HG03095 (cell line): ENCODE data around the gene LAPTM5.
"Not testable (repeated sequence)": the region's sequence is repeated elsewhere in the genome, so short reads cannot be mapped to it uniquely, and the experiment has no call there.

Source experiments
- ATAC-seq: cut with Tn5 transposase; IDR thresholded peaks from one replicate; pipeline ENCODE4 v1.9.1; 2021; ENCODE audit warnings: moderate library complexity; ENCODE audit not compliant: unreplicated experiment

Gene LAPTM5

GRCh38 chr1:30773722-30774358, 16.3 kb upstream of the LAPTM5 start:
- no peak for ATAC-seq

DNA sequence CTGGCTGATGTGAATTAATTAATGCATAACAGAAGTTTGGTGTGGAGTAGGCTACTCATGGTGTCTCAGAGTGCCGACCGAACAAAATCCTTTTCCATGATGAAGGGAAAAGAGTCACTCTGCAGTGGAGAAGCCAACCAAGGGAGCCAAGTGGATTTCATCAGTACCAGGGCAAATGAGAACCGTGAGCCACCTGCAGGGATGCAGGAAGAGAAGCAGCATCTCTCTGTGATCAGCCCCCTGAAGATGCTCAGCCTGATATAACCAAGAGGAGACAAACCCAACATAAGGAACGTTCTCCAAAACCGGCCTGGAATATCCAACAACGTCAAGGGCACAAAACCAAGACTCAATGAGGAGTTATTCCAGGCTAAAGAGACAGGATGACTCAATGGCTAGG, 13.4 kb upstream of the LAPTM5 start:
- no peak for ATAC-seq

DNA sequence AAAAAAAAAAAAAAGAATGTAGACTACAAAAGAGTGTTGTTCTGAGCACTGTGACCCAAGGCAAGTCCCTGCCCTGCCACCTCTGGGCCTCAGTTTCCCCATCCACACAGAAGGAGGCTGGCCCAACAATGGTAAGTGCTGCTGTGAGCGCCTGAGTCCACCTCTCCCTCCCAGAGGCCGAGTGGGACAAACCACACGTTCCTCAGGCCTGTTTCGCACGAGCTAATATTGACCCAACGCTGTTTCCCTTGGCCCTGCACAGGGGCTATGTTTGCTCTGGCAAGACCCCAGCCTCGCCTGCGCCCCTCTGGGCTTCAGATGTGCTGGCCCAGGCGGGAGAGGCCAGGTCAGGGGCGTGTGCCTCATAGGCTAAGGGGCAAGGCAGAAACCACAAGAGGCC, 12.6 kb upstream of the LAPTM5 start:
- no peak for ATAC-seq

DNA sequence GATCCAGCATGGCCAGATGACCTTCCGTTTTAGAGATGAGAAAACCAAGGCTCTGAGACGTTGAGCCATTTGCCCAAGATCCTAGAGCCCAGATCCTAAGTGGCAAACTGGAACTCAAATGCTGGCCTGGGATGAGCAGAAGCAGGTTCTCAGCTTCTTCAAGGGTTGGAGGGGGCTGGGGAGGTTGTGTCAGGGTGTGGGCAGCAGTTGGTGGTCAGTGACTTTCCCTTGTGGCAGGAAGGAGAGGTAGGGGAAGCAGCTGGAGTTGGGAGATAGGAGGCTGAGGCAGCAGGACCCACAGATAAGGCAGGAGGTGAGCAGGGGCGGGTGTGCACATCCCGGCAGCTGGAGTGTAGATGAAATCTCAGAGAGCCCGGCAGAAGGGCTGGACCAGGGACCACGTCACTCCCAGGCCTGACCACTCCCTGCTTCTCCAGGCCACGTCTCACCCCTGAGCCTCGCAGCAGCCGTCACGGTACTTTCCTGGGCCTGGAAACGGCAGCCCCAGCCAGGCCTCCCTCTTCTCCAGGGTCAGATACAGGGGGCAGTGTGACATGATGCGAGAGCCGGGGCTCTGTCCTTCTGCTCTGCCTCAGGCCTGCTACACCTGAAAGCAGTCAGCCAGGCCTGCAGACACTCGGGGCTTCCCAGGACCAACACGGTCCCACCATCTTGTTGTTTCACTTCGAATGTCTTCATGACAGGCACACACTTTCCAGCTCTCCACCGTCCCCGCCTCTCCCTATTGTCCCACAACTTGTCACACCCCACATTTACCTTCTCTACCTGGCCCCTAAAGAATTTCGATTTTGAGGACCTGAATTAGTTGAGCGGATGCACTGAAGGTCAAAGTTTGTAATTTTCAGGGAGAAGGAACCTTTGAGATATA, 11.5 kb upstream of the LAPTM5 start:
- no peak for ATAC-seq

GRCh38 chr1:30768159-30768829, 10.7 kb upstream of the LAPTM5 start:
- ATAC-seq = no peak

DNA sequence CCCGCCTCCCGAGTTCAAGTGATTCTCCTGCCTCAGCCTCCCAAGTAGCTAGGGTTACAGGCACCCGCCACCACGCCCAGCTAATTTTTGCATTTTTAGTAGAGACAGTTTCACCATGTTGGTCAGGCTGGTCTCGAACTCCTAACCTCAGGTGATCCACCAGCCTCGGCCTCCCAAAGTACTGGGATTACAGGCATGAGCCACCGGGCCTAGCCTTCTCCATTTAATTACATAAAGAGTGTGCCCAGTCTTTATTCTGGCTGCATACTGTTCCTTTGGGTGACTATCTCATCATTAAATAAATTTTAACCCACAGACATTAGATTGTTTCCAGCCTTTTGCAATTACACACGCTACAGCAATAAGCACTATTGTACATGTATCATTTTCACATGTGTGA, 9.4 kb upstream of the LAPTM5 start:
- ATAC-seq = not testable (repeated sequence)

DNA sequence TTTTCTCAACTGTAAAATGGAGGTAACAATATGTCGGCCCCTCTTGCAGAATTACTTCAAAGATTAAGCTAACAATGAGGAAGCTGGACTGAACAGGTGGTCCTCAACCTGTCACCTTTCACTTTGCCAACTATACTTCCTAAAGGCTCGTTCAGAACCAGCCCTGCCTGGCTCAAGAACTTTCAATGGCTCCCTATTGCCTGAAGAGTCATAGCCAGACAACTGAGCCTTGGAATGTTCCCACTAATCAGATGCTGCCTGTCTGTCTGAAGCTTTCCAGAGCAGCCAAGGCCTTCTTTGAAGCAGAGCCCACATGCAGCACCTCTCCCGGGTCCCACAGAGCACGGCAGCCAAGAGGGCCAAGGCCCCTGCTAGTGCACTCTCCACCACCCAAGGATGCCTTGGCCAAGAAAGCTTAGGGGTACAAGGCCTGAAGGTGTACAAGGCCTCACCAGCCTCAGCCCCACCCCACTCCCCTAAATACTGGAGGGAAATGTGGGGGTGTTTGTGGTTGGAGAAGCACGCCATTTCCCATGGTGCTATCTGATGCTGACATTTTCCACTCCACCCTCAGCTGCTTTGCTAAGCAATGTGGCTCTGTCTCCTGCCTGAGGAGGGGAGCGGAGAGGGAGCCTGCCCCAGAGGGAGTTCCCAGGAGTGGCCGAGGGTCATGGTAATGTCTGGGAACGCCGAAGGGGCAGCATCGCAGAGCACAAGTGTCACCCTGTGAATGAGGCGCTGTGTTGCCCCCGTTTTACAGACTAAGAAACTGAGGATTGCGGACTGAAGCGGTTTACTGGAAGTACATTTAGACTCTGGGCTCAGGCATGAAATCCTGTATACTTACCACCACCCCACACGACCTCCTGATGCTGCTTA, 8.2 kb upstream of the LAPTM5 start:
- no peak for ATAC-seq

GRCh38 chr1:30764939-30765555, 7.5 kb upstream of the LAPTM5 start:
- no peak for ATAC-seq

DNA sequence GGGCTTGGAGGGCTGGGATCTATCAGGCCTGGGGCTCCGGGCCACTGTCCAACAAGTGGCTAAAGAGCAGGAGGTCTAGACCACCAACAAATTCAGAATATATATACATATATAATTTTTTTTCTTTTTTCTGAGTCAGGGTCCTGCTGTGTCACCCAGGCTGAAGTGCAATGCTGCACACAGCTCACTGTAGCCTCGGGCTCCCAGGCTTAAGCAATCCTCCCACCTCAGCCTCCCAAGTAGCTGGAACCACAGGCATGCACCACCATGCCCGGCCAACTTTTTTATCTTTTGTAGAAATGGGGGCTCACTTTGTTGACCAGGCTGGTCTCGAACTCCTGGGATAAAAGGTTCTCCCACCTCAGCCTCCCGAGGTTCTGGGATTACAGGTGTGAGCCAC, 6.8 kb upstream of the LAPTM5 start:
- ATAC-seq = no peak

DNA sequence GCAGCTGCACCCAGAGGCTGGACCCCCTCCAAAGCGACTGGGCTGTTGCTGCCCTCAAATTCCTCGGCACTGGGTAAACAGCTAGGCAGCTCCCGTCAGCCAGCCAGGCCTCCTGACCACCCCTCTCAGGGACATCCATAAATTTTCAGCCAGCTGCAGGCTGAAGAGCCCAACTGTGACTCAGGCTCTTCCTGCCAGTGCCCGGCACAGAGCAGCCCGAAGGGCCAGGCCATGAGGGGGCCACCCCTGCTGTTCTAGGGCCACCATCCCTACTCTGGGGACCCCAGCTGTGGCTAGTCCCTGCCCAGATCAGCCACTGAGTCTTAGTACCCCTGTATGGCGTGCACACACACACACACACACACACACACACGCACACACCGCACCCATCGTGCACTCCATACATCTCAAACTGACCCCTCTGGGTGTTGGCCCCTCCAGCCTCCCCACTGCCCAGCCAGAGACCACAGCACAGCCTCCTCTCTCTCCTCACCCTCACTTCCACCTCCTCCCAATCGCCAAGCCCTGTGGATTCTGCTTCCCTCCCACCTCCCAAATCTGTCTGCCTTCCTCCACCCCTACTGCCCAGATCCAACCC, 6.2 kb upstream of the LAPTM5 start:
- ATAC-seq = no peak

DNA sequence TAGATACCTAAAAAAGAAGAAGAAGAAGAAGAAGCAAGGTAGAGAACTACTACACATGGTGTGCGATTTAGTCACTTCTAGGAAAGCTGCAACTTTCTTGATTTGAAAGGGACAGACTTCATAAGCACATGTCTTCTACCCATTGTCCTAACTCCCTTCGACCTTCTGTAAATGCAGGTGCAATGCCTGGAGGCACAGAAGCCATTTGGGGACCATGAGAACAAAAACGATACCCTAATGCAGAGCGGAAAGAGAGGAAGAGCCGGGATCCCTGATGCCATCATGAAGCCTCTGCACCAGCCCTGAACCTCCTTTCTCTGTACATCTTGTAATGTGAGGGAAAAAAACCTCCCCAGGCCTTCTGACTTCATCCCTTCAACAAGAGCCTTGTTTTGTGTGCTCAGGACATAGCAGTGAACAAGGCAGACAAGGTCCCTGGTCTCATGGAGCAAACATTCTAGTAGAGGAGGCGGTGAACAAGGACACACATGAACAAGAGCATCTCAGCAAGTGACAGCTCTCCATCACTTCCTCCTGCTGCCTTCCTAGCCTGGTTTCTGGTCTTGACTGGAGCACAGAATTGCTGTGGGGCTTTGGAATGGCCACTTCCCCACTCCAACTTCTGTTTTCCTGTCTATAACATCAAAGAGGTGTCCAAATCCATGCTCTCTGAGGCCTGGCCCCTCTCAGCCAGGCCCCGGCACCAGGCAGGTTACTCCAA, 5.5 kb upstream of the LAPTM5 start:
- no peak for ATAC-seq

DNA sequence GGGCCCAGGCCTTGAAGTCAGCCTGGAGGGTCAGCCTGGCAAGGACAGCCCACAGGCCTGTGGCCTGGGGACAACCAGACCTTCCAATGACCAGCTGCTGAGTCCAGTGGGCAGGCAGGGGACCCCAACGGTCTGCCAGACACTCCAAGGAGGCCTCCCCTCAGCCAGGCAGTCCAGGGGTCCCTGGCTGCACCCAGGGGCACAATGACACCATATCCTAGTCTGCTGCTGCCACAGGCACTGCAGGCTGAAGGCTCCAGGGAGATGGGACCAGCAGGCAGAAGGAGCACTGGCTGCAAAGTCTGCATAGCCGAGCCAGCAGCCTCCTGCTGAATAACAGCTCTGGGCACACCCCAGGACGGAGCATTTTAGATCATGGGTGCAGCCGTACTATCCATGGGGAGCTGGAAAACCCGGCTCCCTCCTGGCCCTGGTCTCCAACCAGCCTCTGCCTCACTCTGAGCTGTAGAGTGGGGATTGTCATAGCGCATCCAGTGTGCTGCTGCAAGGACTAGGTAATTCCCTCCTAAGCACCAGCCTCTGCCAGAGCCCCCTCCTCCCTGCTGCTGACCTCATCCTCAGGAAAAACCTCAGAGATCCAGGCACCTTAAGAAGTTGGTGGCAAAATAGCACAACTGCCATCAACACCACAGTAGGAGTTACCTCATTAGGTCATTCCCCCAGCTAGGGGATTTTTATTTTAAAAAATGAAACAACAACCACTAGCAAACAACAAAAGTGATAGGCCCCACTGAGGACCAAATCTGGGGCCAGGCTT, 4.8 kb upstream of the LAPTM5 start:
- no peak for ATAC-seq

- ATAC-seq = no peak
These were observed 4.0 kb upstream of the LAPTM5 start for GRCh38 chr1:30761381-30762151.

GRCh38 chr1:30760596-30761324, 3.2 kb upstream of the LAPTM5 start:
- no peak for ATAC-seq

GRCh38 chr1:30759718-30760281, 2.2 kb upstream of the LAPTM5 start:
- ATAC-seq = no peak

GRCh38 chr1:30758785-30759380, 1.3 kb upstream of the LAPTM5 start:
- ATAC-seq = no peak
